NCI-H2029 (cell line): ENCODE measurements around the gene ERG.

Experiments
- DNase-seq: peaks from one replicate; lab custom pipeline; 2025; lab: John Stamatoyannopoulos, UW

Gene ERG

DNA sequence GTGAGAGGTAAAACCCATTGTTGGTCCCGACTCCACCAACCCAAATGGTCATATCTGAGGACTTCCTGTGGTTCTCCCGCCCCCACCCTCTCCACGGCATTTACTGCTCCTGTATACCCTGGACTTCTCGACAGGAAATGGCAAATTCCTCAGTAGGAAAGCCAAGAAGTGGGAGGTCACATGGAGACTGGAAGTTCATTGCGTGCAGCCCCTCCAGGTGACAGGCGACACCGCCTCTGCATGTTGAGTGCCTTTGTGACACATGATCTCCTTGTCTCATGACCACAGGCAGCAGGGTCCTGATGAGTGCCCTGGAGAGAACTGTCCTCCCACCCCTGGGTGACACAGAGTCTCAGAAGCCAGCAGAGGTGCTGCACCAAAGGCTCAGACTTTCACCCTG, 24.2 kb downstream of the ERG start:
- peak; percentile 4 for DNase-seq

DNA sequence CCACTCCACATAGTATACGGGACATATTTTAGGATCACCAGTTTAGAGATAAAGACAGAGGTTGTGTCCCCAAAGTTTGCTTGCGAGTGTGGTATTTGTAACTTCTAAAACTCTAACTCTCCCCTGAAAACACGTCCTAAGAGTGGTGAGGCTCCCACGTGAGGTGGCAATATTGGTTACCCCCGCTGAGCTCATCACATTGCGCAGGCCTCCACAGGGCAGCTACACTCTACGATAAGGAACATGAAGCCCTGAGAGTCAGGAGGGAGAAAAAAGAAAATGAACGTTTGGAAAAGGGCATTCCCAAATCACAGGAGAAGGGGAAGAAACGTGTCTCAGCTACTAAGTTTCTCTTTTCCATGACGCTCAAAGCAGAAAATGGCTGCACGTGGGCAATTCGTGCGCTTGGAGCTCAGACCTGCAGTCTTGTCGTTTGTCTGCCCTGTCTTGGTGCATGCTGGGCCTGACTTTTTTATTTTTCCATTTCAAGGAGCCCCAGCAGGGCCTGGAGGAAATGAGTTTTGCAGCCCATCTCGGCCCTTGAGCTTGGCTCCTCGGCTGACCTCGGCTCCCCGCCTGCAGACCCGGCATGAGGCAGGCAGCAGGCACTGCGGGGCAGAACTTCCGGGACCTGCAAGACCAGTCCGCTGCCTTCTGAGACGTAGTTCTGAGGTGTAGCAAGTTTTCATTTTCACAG, 25.7 kb downstream of the ERG start:
- DNase-seq: no peak

DNA sequence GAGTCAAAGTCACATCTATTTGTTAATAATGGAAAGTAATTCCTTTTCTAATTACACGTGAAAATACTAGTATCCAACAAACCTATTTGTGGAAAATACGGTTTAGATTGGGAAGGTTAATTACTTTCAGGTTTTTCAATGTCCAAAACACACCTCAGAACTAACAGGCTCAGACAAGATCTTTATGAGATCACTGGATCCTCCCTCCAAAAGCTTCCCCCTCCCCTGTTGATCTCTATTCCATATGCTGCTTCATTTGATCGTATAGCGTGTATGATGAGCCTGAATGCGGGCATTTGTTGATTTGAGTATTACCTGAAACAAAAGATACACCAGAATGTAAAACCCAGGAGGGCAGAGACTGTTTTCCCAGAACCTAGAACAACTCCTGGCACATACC, 26.5 kb downstream of the ERG start:
- DNase-seq: no peak

DNA sequence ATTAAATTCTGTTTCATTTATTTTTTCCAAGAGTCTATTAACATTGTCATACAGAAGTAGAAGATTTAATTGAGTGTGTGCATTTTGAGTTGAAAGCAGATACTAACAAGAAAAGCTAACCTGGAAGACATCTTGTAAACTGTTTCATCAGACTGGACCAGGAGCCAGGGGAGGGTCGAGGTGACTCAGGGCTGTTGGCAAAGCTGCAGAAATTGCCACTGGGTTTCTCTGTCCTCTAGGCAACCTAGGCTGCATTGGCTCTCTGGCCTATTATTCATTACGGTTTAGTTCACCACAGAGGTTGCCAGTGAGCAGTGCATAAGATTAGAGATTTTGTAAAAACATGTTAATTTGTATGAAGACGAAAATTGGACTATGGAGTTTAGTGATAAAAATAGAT, 27.5 kb downstream of the ERG start:
- DNase-seq: peak; percentile 14

DNA sequence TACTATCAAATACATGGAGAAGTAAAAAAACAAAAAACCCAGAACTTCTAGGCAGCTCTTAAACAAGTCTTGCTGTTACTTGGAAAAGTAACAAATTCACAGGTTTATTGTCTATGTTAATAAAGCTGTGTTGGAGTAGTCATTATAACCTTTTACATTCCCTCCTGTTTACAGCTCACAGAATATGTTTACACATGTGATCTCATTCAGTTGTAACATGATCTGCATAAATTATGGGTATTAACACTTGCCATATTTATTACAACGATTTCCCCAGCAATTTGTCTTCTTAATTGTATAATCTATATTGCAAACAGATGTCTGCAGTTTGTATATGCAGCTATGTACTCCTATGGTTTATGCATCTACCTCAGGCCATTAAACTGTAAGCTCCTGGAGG, 28.6 kb downstream of the ERG start:
- DNase-seq: peak; percentile 38

DNA sequence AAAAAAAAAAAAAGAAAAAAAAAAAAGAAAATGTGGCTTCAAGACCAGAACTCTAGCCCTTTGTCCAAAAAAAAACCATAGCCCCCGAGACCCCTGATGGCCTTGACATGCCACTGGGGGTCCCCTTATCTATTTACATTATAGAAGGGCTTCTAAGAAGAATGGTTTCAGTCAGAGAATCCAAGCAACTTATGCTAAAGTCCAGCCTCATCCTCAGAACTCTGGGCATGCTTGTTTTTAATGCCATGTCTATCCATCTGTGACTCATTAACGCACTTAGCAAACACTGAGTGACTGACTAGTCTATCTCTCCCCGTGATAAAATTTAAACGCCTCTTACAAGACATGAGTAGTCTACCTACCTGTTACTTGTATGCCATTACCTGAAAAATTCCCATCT, 29.3 kb downstream of the ERG start:
- peak; percentile 21 for DNase-seq

DNA sequence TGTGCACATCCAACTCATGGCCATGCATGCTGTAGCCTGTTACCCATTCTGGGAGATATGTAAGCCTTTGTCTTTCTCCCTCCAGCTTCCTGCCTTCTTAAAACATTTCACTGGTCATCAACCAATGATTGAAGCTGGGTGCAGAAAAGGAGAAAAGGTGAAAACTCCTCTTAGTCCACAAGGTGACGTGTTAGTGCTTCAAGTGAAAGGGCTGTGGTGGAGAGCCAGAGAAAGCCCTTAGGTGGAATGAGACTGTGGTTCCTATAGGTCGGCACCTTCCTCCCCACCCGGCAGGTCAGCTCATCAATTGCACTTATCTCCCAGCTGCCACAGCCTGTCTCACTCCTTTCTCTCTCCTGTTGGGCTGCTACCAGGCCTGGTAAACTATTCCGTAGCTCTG, 30.4 kb downstream of the ERG start:
- no peak for DNase-seq

DNA sequence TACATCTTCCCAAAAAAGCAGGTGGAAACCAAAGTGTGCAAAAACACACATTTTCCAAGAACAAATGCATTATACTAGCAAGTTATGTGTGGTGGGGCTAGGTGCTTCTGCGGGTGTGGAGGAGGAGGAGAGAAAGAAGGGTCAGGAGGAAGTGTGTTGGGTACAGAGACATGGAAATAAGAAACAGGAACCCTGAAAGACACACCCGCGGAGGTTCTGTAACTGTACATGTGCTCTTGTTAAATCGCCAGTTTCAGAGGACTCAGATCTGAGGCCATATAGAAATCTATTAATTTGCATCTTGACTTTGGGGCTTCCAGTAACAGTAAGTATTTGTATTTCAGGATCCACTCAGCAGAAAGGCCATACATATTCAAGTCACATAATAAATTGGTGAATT, 30.9 kb downstream of the ERG start:
- DNase-seq: no peak

DNA sequence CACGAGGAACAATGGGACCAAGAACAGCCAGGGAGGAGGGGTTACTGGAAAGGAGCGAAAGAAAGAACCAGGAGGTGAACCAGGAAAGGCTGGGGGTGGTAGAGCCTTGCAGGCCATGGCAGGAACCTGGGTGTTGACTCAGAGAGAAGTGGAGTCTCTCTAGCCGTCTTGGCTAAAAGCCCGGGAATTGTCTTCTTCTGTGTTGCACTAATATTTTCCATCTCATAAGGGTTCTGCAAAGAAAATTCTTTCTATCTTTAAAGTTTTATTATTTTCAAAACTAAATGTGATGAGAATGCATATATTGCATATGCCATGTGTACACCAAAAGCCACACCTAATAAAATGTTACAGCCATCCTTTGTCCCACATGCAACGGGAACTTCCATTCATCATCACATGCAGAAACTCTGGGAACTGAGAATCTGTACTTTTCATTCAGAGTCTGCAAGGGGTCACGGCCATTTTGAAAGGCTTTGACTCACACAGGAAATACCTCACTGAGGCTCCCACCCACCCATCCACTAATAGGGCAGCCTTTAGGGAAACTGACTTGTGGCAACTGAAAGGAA, 38.0 kb downstream of the ERG start:
- peak; percentile 71 for DNase-seq

DNA sequence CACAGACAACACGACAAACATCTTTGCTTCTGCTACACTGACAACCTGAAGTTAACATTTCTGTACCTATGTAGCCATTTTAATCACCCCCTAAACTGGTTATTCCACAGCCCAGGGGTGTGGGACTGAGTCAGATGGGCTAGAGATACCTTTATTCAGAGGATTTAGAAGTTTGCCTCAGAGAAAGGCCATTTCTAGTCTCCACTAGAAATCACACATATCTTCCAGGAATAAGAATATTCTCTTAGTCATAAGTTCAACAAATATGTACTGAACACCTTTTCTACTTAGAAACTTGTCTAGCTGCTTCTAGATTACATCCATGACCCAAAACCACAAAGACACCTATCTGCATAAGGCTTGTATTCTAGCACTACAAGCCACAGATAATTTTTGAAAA, 38.8 kb downstream of the ERG start:
- DNase-seq: no peak

DNA sequence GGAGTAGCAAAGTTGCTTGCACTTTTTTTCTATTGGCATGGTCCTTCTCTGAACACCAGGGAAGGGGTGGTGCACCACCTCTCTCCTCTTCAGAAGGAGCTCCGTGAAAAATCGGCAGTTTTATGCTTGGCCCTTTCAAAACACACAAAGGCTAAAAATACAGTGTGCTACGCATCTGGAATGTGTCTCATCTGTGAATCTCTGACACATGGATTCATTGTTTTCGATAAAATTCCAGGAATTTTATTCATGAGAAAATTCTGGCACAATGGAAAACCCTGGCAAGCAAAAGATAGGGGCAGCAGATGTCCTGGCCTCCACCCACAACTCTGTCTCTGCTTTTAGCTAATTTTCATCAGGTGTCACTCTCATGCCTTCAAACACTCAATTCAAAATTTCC, 42.9 kb downstream of the ERG start:
- no peak for DNase-seq

DNA sequence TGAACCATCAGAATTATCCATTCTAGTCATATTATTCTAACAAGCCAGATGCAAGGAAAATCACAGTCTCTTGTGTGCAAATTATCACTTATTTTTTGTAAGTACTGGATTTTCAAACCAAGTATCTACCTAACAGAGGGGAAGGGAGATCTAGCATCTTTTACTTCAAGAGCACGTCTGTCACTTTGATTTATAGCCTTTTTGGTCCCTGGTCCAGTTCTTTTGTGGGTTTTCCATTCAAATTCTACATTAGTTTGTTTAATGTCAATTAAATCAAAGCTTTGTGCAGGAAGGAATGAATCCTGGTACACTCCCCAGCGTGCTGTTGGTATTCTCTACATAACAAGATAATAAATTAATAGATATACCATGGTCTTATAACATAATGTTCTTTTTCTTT, 43.6 kb downstream of the ERG start:
- no peak for DNase-seq

DNA sequence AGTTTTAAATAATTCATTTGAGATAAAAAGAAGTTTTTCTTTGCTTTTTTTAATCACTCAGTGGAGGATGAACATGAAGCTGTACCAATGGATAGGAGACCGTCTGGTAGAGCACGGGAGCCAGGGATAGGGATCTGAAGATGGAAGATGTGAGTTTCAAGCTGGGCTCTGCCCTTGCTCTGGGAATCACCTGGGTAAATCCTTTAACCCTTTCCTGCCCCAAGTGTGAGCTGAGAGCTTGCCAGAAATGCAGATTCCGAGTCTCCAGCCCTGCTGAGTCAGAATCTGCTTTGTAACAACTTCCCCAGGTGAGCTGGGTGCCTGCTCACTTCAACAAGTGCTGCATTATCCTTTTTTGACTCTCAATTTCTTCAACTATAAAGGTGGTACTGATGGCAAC, 44.1 kb downstream of the ERG start:
- DNase-seq: no peak

DNA sequence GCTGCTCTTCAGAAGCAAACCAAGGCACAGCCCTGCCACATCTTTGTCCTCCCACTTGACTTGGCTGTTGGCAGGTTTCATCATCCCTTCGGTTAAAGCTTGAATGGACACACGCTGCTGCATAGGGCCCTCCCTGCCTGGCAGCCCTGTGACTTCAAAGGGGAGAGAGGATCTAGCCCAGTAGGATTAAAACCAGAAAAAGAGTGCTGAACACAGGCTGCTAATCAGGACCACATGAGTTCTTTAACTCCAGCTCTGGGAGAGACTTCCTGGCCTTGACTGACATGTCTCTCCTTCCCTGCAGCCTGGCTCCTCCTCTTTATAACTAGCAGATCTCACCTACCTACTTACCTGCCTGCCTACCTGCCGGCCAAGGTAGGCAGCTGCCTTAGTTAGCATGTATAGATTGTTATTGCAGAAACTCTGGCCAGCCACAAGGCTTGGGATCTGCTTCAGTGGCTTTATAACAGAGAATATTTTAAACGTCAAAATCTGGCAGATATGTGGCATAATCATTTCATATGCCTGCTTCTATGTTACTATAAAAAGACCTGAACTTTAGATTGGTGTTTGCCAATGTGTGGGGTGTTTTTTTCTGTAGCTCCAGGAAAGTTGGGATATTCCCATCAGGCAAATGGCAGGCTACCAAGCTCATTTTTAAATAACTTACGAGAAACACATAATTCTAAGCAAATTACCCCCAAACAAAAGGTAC, 49.4 kb downstream of the ERG start:
- DNase-seq: peak; percentile 27

DNA sequence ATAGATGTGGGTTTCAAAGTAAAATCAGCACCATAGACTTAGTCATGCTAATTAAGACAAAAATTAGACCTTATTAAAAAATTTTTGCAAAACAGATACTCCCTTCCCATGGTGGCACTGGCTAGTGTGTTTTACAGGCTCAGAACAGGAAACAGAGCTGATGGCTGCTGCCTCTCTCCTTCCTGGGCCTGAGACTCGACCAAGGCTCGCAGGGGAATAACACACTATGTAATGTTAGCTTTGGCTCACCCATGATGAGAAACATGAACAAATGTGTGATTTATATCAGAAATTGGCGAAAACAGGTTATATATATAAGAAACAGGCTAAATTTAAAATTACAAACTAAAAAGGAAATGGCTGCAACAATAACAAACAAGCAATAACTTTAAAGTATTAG, 50.7 kb downstream of the ERG start:
- DNase-seq: no peak

DNA sequence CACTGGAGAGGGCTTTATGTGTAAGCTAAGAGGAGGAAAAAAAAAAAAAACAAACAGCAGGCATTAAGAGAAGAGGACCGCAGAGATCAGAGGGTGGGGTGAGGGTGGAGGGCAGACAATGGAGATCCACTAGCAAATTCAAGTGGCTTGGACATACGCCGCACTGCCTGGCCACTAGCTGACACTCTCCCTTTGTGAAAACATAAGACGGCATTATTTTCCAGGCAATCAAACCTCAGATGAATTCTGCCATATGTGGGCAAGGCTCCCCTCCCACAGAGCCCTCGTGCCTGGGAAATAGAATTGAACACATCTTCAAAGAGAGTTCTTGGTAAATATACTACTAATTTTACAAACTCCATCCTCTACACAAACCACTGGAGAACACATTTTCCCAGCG, 53.6 kb downstream of the ERG start:
- peak; percentile 47 for DNase-seq

DNA sequence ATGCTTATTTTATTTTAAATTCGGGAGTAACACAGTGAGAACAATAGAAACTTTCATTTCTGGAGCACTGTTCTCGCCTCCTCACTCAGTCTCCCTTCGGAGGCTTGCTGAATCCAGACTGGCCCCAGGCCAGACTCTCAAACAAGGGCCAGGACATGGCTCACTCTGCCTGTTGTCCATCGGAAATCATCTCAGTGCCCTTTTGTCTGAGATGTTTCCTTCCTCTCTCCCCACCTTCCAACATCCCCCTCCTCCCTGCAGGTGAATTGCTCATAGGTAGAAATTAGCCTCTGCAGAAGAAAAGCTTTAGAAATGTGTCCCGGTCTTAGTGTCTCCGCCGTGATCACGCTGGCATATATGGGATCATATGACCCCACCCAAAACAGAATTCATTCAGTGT, 55.2 kb downstream of the ERG start:
- peak; percentile 46 for DNase-seq

DNA sequence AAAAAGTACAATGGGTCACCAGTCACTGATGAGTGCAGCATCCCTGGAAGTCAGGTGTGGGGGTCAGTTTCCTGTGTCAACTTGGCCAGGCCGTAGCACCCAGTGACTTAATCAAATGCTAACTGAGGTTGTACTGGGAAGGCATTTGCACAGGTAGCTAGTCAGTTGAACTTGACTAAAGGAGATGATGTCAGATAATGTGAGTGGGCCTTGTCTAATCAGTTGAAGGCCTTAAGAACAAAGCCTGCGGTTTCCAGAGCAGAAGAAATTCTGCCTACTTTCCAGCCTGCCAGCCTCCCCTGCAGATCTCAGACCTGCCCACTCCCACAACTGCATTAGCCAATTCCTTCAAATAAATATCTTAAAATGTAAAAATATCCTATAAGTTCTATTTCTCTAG, 57.1 kb downstream of the ERG start:
- DNase-seq: no peak

DNA sequence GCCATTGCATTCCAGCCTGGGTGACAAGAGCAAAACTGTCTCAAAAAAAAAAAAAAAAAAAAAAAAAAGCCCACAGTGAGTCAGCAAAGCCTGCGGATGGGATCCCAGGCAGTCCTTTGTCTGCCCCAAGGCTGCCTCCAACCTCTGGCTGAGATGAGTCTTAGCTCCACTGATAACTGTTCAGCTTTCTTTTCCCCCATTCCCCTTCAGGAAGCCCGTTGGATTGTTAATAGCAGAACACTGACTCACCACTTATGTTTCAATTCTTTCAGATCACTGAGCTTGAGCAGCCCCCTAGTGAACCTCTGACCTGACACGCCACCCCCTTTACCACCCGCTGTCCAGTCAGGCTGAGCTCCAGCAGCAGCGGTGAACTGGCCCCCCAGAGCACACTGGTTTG, 57.5 kb downstream of the ERG start:
- no peak for DNase-seq

DNA sequence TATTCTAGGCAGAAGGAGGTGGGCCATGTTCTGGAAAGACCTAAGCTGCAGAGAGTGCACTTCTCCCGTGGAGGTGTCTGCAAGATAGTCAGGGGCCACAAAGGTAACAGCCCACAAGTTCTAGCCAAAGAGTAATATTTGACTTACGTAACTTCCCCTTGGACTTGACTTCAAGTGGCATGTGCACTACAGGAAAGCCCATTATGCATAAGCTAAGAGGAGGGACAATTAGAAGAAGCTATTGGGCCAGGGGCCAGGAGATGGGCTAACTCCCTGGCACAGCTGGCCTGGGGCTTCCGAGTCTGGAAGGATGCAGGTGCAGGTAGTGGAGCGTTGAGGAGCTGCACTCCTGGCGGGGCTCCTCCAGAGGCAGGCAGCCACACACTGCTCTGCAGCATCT, 58.3 kb downstream of the ERG start:
- DNase-seq: peak; percentile 96

DNA sequence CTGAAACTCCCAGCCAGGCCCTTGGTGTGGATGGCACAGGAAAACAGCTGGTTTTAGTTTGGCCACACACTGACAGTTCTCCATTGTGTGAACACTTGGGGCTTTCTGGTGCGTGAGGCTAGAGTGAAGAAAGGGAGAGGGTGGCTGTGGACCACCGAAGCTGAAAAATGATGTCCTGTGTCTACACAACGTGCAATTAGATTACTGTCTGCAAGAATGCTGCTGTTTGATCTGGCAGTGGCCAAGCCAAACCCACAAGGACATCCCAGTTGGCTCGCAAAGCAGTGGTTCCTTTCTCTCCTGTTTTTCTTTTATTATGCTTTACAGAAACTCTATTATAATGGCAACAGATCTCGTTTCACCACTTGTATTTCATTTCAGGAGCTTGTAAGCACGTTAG, 58.9 kb downstream of the ERG start:
- DNase-seq: no peak

DNA sequence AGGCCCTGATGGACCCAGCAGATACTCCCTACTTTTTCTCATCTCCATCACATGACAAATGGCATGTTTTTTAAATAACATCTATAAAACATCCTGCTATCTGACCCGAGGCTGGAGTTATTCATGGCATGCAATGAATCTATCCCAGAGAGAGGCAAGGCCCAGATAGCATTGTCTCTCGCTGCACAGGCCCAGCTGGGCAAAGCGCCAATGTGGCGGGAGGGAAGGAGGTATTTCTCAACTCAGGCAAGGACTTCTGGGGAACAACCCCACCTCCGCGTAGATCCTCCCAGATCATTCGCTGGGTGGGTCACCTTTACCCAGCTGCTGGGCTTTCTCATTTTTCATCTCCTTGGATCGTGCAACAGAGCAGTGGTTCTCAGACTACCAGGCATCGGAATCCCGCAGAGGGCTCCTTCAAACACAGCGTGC, 59.8 kb downstream of the ERG start:
- DNase-seq: peak; percentile 16

DNA sequence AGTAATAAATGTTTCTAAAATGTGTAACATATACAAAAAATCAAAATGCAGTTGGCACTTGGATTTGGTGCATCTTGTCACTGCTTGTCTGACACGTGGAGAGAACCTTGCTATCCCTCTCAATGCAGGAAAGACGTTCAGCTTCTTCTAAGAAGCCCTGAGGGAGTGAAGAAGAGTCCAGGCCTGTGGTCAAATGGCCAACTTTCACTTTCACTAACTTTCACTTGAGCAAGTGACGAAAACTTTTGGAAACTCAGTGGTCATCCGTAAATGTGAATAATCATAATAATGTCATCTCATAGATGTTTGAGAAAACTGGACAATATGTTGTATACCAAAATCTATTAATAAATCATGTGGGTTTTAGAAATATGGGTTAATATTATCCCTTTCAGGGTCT, 61.9 kb downstream of the ERG start:
- DNase-seq: no peak
